ENCODE data around the gene VSIG10L2.

Gene VSIG10L2

GRCh38 chr11:125930076-125930450 lies 15.8 kb upstream of the VSIG10L2 start:
- DNase-seq, result no peak

- no peak for DNase-seq
Measured at GRCh38 chr11:125931116-125931515, 14.7 kb upstream of the VSIG10L2 start.

- DNase-seq, result no peak
Measured at GRCh38 chr11:125931668-125932067, 14.2 kb upstream of the VSIG10L2 start.

GRCh38 chr11:125932301-125932700 lies 13.5 kb upstream of the VSIG10L2 start:
- no peak for DNase-seq

GRCh38 chr11:125933030-125933813 lies 12.6 kb upstream of the VSIG10L2 start:
- no peak for DNase-seq

GRCh38 chr11:125934473-125934872 lies 11.4 kb upstream of the VSIG10L2 start:
- DNase-seq, result no peak

- DNase-seq, result no peak
Measured at GRCh38 chr11:125935056-125935455, 10.8 kb upstream of the VSIG10L2 start.

- no peak for DNase-seq
Measured at GRCh38 chr11:125935618-125936199, 10.1 kb upstream of the VSIG10L2 start.

- DNase-seq, result no peak
Measured at GRCh38 chr11:125938418-125938817, 7.4 kb upstream of the VSIG10L2 start.

GRCh38 chr11:125939081-125939521 lies 6.7 kb upstream of the VSIG10L2 start:
- DNase-seq, result no peak

GRCh38 chr11:125940145-125940544 lies 5.7 kb upstream of the VSIG10L2 start:
- DNase-seq, result no peak

- DNase-seq, result no peak
Measured at GRCh38 chr11:125941267-125941618, 4.6 kb upstream of the VSIG10L2 start.

- DNase-seq, result peak; percentile 39
Measured at GRCh38 chr11:125941619-125942611, 3.9 kb upstream of the VSIG10L2 start.

GRCh38 chr11:125942771-125943428 lies 2.9 kb upstream of the VSIG10L2 start:
- no peak for DNase-seq

- no peak for DNase-seq
Measured at GRCh38 chr11:125943661-125944349, 2.0 kb upstream of the VSIG10L2 start.

- no peak for DNase-seq
Measured at GRCh38 chr11:125944350-125945010, 1.4 kb upstream of the VSIG10L2 start.

GRCh38 chr11:125945011-125945796 lies 640 bp upstream of the VSIG10L2 start:
- DNase-seq, result no peak

- DNase-seq, result no peak
Measured at GRCh38 chr11:125946712-125947418, 1.0 kb downstream of the VSIG10L2 start.

- no peak for DNase-seq
Measured at GRCh38 chr11:125947419-125948277, 1.8 kb downstream of the VSIG10L2 start.
